Ascending aorta (tissue), 2 donors: ENCODE measurements around the gene CCNK. TPM values are rescaled to one million over a fixed set of nuclear protein-coding genes. Genes with fewer than 3 reads are reported as not detected.

ENCODE experiments used
- DNase-seq, 2 donors: peaks; one replicate each; pipeline ENCODE4 v3.0.0-alpha.2; 2019; ENCODE audit warnings: low spot score in 2 of 2
- H3K27ac ChIP-seq, 2 donors: fragments of 200-600 bp; sonication (generic); one replicate each; pipeline ENCODE4 v1.5.1; 2016 to 2017; ENCODE audit warnings: mild to moderate bottlenecking in 1 of 2
- H3K27me3 ChIP-seq: fragments of 200-600 bp; sonication (generic); one replicate; pipeline ENCODE4 v1.5.1; 2017
- H3K36me3 ChIP-seq, 2 donors: fragments of 200-600 bp; sonication (generic); one replicate each; pipeline ENCODE4 v1.5.1; 2016
- H3K4me1 ChIP-seq, 2 donors: fragments of 200-600 bp; sonication (generic); one replicate each; pipeline ENCODE4 v1.5.1; 2016 to 2017; ENCODE audit warnings: mild to moderate bottlenecking in 1 of 2
- H3K4me3 ChIP-seq, 2 donors: fragments of 200-600 bp; sonication (generic); one replicate each; pipeline ENCODE4 v1.5.1; 2016 to 2017; ENCODE audit warnings: mild to moderate bottlenecking in 1 of 2
- H3K9me3 ChIP-seq, 2 donors: fragments of 200-600 bp; sonication (generic); one replicate each; pipeline ENCODE4 v1.5.1; 2016
- CTCF ChIP-seq, 3 experiments: fragments of 200-600 bp in 2 of 3; fragments of 450-650 bp in 1 of 3; sonication (generic) in 2 of 3; IDR thresholded peaks; one replicate each; pipeline ENCODE4 v1.5.1; 2016 to 2019; ENCODE audit warnings: antibody characterized with exemption in 3 of 3, mild to moderate bottlenecking in 1 of 3, moderate library complexity in 1 of 3
- intact Hi-C: fragments of 100-400 bp; cut with DNase I; formaldehyde crosslinking; loops from one replicate; pipeline ENCODE4 v1.15.1; 2023
- total RNA-seq: library from RNA; depleted of rRNA; stranded (reverse); fragments of >200 nt; gene quantifications from one replicate; pipeline ENCODE4 v1.1.0, GENCODE V29; 2016

The CCNK gene
- total RNA-seq, 1 donor from 2014 or later = 21.9 TPM

GRCh38 chr14:99515301-99516155 is 34.3 kb downstream of the CCNK start:
- intact Hi-C loops = loop anchor here (5.0 kb wide), 1 partner anchor 372 kb away; no protein-coding TSS in a partner anchor
- H3K27ac ChIP-seq = no peak overlapping the region
- no peaks in the 10 kb centered on the region for H3K27me3 ChIP-seq
- H3K4me1 ChIP-seq = no peaks in the 10 kb centered on the region
- no peaks in the 10 kb centered on the region for H3K9me3 ChIP-seq
- H3K36me3 ChIP-seq = peaks cover 3 to 23% of the 10 kb centered on the region in 2 donors
- no peak overlapping the region for H3K4me3 ChIP-seq
- peak in 1 of 2 donors; percentile 61 for DNase-seq
- TF ChIP-seq CTCF (IDR thresholded peaks at IDR 0.05) = no peak

GRCh38 chr14:99516156-99516870 is 35.1 kb downstream of the CCNK start:
- TF ChIP-seq CTCF (IDR thresholded peaks at IDR 0.05) = no peak
- intact Hi-C loops = loop anchor here (5.0 kb wide), 1 partner anchor 371 kb away; no protein-coding TSS in a partner anchor
- Histone ChIP-seq H3K27ac (no peak overlapping the region), H3K4me1 (no peaks in the 10 kb centered on the region), H3K4me3 (no peak overlapping the region), H3K9me3 (no peaks in the 10 kb centered on the region), H3K36me3 (peaks cover 3 to 17% of the 10 kb centered on the region in 2 donors), H3K27me3 (no peaks in the 10 kb centered on the region)
- DNase-seq = no peak

- no peak for DNase-seq
- Histone ChIP-seq H3K4me1 (no peaks in the 10 kb centered on the region), H3K36me3 (peaks cover 0 to 17% of the 10 kb centered on the region in 2 donors), H3K9me3 (no peaks in the 10 kb centered on the region), H3K4me3 (no peak overlapping the region), H3K27me3 (no peaks in the 10 kb centered on the region), H3K27ac (no peak overlapping the region)
- no peak for TF ChIP-seq CTCF (IDR thresholded peaks at IDR 0.05)
- intact Hi-C loops = loop anchor here (5.0 kb wide), 1 partner anchor 370 kb away; no protein-coding TSS in a partner anchor
Measured at GRCh38 chr14:99516871-99517642, 35.8 kb downstream of the CCNK start.

GRCh38 chr14:99517643-99518381 is 36.6 kb downstream of the CCNK start:
- Histone ChIP-seq H3K36me3 (peaks cover 0 to 17% of the 10 kb centered on the region in 2 donors), H3K27me3 (no peaks in the 10 kb centered on the region), H3K9me3 (no peaks in the 10 kb centered on the region), H3K4me3 (no peak overlapping the region), H3K27ac (no peak overlapping the region), H3K4me1 (no peaks in the 10 kb centered on the region)
- intact Hi-C loops = loop anchor here (1.0 to 5.0 kb wide), 2 partner anchors 111 to 369 kb away; no protein-coding TSS in a partner anchor
- no peak for TF ChIP-seq CTCF (IDR thresholded peaks at IDR 0.05)
- DNase-seq = no peak
